ENCODE measurements around the gene LMX1A.

The LMX1A gene

GRCh38 chr1:165365341-165365740, 8.8 kb upstream of the LMX1A start:
- DNase-seq = no peak

GRCh38 chr1:165364568-165365133, 8.1 kb upstream of the LMX1A start:
- no peak for DNase-seq

GRCh38 chr1:165356876-165357275, 361 bp upstream of the LMX1A start:
- no peak for DNase-seq

GRCh38 chr1:165355139-165355976, 1.2 kb downstream of the LMX1A start:
- DNase-seq = no peak

GRCh38 chr1:165354739-165355138, 1.8 kb downstream of the LMX1A start:
- DNase-seq = no peak

- DNase-seq = no peak
Observed at GRCh38 chr1:165353731-165354671, 2.5 kb downstream of the LMX1A start.

- DNase-seq = no peak
Observed at GRCh38 chr1:165352442-165353293, 3.8 kb downstream of the LMX1A start.

GRCh38 chr1:165351863-165352441, 4.6 kb downstream of the LMX1A start:
- no peak for DNase-seq

GRCh38 chr1:165350840-165351239, 5.7 kb downstream of the LMX1A start:
- no peak for DNase-seq

- DNase-seq = no peak
Observed at GRCh38 chr1:165345502-165345901, 11.0 kb downstream of the LMX1A start.

- no peak for DNase-seq
Observed at GRCh38 chr1:165344736-165345135, 11.8 kb downstream of the LMX1A start.

GRCh38 chr1:165344198-165344597, 12.3 kb downstream of the LMX1A start:
- DNase-seq = no peak

- no peak for DNase-seq
Observed at GRCh38 chr1:165342587-165342986, 13.9 kb downstream of the LMX1A start.

- DNase-seq = no peak
Observed at GRCh38 chr1:165342168-165342567, 14.3 kb downstream of the LMX1A start.

GRCh38 chr1:165339164-165339563, 17.4 kb downstream of the LMX1A start:
- DNase-seq = no peak

GRCh38 chr1:165330483-165330882, 26.0 kb downstream of the LMX1A start:
- DNase-seq = no peak

- DNase-seq = no peak
Observed at GRCh38 chr1:165329104-165329503, 27.4 kb downstream of the LMX1A start.

- DNase-seq = no peak
Observed at GRCh38 chr1:165328136-165328535, 28.4 kb downstream of the LMX1A start.

- DNase-seq = no peak
Observed at GRCh38 chr1:165327538-165327937, 29.0 kb downstream of the LMX1A start.

- no peak for DNase-seq
Observed at GRCh38 chr1:165325460-165326203, 30.9 kb downstream of the LMX1A start.

GRCh38 chr1:165324050-165324449, 32.5 kb downstream of the LMX1A start:
- DNase-seq = no peak
